ENCODE measurements around the gene APRT. TPM values are rescaled to one million over a fixed set of nuclear protein-coding genes. Genes with fewer than 3 reads are reported as not detected.
A peak's percentile ranks its signal among the peaks of the same experiment; 100 is the strongest.

Gene APRT
- total RNA-seq, 1 donor from 2014 or later = 54.4 TPM

DNA sequence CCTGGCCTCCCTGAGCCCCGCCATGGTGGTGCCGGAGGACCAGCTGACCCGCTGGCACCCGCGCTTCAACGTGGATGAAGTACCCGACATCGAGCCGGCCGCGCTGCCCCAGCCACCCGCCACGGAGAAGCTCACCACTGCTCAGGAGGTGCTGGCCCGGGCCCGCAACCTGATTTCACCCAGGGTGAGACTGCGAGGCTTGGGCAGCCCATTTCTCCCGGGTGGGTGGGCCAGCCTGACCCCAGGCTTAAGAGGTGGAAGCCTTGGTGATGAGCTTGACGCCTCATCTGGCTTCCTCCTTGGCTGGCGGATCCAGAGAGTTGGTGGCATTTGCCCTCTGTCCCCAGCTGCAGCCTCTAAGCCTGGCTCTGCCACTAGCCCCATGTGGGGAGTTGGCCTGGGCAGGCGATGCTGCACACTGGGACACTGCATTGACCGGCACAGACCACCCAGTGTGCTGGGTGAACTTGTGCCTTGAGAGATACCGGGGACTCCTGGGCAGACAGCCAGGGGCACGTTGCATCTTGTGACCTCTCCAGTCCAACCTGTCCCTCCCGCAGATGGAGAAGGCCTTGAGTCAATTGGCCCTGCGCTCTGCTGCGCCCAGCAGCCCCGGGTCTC lies 5.1 kb downstream of the APRT start:
- Mint-ChIP-seq H3K27ac (ENCODE audit: unreplicated experiment) (no peak overlapping the region), H3K36me3 (ENCODE audit: unreplicated experiment) (no peaks in the 10 kb centered on the region), H3K9me3 (ENCODE audit: unreplicated experiment) (no peaks in the 10 kb centered on the region)

DNA sequence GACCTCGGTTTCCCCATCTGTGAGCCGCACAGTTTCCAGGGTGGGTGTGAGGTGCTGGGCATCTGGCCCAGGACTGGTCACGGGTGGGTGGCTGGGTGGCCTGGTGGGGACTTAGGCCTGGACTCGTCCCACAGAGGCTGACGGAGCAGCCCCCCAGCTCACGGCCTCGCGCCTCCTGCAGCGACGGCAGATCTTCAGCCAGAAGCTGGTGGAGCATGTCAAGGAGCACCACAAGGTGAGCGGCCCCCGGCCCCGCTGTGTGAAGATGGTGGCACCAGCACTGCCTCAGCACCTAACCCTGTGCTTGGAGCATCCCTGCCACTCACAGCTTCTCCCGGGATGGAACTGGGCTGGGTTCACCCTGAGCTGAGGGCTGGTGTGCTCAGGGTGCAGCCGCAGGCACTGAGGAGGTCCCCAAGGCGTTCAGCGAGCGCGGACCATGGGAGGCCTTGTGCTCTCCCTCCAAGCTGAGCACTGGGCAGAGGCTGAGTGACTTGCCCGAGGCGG lies 5.8 kb downstream of the APRT start:
- Mint-ChIP-seq H3K36me3 (ENCODE audit: unreplicated experiment) (no peaks in the 10 kb centered on the region), H3K27me3 (ENCODE audit: unreplicated experiment) (peaks cover 3% of the 10 kb centered on the region), H3K4me1 (ENCODE audit: low read depth, unreplicated experiment) (no peaks in the 10 kb centered on the region), H3K4me3 (ENCODE audit: unreplicated experiment) (no peak overlapping the region), H3K27ac (ENCODE audit: unreplicated experiment) (no peak overlapping the region), H3K9me3 (ENCODE audit: unreplicated experiment) (peaks cover under 1% of the 10 kb centered on the region)
- no peak for DNase-seq
- TF ChIP-seq, protein P1, sequence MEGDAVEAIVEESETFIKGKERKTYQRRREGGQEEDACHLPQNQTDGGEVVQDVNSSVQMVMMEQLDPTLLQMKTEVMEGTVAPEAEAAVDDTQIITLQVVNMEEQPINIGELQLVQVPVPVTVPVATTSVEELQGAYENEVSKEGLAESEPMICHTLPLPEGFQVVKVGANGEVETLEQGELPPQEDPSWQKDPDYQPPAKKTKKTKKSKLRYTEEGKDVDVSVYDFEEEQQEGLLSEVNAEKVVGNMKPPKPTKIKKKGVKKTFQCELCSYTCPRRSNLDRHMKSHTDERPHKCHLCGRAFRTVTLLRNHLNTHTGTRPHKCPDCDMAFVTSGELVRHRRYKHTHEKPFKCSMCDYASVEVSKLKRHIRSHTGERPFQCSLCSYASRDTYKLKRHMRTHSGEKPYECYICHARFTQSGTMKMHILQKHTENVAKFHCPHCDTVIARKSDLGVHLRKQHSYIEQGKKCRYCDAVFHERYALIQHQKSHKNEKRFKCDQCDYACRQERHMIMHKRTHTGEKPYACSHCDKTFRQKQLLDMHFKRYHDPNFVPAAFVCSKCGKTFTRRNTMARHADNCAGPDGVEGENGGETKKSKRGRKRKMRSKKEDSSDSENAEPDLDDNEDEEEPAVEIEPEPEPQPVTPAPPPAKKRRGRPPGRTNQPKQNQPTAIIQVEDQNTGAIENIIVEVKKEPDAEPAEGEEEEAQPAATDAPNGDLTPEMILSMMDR (IDR thresholded peaks at IDR 0.05; ENCODE audit: partially characterized antibody, unreplicated experiment) = no peak

More for the DNA sequence above, 5.1 kb downstream of the APRT start:
- TF ChIP-seq, protein P1 (IDR thresholded peaks at IDR 0.05; ENCODE audit: partially characterized antibody, unreplicated experiment) = no peak
- Mint-ChIP-seq H3K4me3 (ENCODE audit: unreplicated experiment) (no peak overlapping the region), H3K4me1 (ENCODE audit: low read depth, unreplicated experiment) (no peaks in the 10 kb centered on the region), H3K27me3 (ENCODE audit: unreplicated experiment) (peaks cover 1% of the 10 kb centered on the region)
- DNase-seq = no peak

DNA sequence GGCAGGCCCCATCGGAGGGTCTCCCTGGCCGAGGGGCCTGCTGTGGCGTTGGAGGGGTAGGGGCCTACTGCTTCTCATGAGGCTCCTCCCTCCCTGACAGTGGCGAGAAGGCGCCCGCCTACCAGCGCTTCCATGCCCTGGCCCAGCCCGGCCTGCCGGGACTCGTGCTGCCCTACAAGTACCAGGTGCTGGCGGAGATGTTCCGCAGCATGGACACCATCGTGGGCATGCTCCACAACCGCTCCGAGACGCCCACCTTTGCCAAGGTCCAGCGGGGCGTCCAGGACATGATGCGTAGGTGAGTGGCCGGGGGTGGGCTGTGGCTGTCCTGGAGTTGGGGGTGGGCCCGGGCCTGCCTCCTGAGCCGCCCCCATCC lies 6.4 kb downstream of the APRT start:
- TF ChIP-seq, protein P1 (IDR thresholded peaks at IDR 0.05; ENCODE audit: partially characterized antibody, unreplicated experiment) = no peak
- H3K27me3 Mint-ChIP-seq (ENCODE audit: unreplicated experiment) = peaks cover 3% of the 10 kb centered on the region
- H3K36me3 Mint-ChIP-seq (ENCODE audit: unreplicated experiment) = no peaks in the 10 kb centered on the region
- H3K4me1 Mint-ChIP-seq (ENCODE audit: low read depth, unreplicated experiment) = no peaks in the 10 kb centered on the region
- H3K9me3 Mint-ChIP-seq (ENCODE audit: unreplicated experiment) = peaks cover 2% of the 10 kb centered on the region
- no peak overlapping the region for H3K27ac Mint-ChIP-seq (ENCODE audit: unreplicated experiment)
- DNase-seq = no peak
- no peak overlapping the region for H3K4me3 Mint-ChIP-seq (ENCODE audit: unreplicated experiment)

DNA sequence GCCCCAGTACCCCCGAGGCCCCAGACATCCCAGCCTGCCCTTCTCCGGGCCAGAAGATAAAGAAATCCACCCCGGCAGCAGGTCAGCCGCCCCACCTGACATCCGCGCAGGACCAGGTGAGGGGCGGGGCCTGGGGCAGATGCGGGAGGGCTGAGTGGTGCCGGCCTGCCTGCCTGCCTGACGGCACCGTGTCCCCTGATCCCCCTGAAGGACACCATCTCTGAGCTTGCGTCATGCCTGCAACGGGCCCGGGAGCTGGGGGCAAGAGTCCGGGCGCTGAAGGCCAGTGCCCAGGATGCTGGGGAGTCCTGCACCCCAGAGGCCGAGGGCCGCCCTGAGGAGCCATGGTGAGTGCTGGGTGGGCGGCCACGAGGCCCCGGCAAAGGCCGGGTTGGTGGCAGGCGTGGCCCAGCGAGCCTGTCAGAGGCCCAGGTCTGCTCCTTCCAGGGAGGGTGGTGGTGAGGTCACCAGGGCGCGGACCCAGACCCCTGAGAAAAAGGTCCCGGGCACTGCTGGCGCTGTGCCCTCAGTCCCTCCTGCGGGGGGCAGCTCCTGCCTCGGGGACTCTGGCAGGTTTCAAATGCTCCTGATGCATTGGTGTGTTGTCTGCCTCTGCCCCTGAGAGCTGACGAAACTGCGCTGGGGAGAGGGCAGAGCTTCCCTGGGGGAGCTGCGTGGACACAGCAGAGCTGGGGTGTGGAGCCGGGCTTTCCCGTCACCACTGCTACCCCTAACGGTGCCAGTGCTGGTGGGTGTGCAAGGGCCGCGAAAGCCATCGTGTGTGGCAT lies 7.0 kb downstream of the APRT start:
- no peak for DNase-seq
- H3K27me3 Mint-ChIP-seq (ENCODE audit: unreplicated experiment) = peaks cover 3% of the 10 kb centered on the region
- no peaks in the 10 kb centered on the region for H3K4me1 Mint-ChIP-seq (ENCODE audit: low read depth, unreplicated experiment)
- TF ChIP-seq, protein P1 (IDR thresholded peaks at IDR 0.05; ENCODE audit: partially characterized antibody, unreplicated experiment) = no peak
- H3K36me3 Mint-ChIP-seq (ENCODE audit: unreplicated experiment) = no peaks in the 10 kb centered on the region
- no peak overlapping the region for H3K27ac Mint-ChIP-seq (ENCODE audit: unreplicated experiment)
- H3K4me3 Mint-ChIP-seq (ENCODE audit: unreplicated experiment) = peak overlapping the region; percentile 55
- H3K9me3 Mint-ChIP-seq (ENCODE audit: unreplicated experiment) = peaks cover 2% of the 10 kb centered on the region

DNA sequence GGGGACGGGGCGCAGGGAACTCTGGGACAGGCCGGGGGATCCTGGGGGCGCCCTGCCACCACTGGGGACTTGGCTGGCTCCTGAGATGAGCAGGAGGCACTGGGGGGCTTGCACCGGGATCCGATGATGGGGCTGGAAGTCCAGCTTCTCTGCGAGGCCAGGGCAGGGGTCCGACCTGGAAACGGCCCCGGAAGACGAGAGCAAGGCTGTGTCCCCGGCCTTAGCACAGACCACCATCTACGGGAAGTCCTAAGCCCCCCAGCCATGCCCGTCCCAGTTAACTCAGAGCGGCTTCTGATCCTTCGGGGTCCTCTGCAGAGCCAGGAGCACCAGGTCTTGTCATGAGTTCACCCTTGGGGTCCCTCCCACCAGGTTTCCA lies 7.6 kb downstream of the APRT start:
- Mint-ChIP-seq H3K4me3 (ENCODE audit: unreplicated experiment) (peak overlapping the region; percentile 55), H3K4me1 (ENCODE audit: low read depth, unreplicated experiment) (no peaks in the 10 kb centered on the region), H3K36me3 (ENCODE audit: unreplicated experiment) (no peaks in the 10 kb centered on the region), H3K27me3 (ENCODE audit: unreplicated experiment) (peaks cover 1% of the 10 kb centered on the region), H3K27ac (ENCODE audit: unreplicated experiment) (no peak overlapping the region), H3K9me3 (ENCODE audit: unreplicated experiment) (peaks cover 2% of the 10 kb centered on the region)
- TF ChIP-seq, protein P1 (IDR thresholded peaks at IDR 0.05; ENCODE audit: partially characterized antibody, unreplicated experiment) = no peak
- no peak for DNase-seq

All from glutamatergic neuron (in vitro differentiated cells).